GM23338 (cell line): ENCODE results near the gene YAP1. TPM values are rescaled to one million over a fixed set of nuclear protein-coding genes. Genes with fewer than 3 reads are reported as not detected.

Experiments used
- ATAC-seq: fragments of 200-7000 bp; cut with Tn5 transposase; 3 replicates; pipeline ENCODE4 v1.9.1; 2020
- DNase-seq: peaks from one replicate; pipeline ENCODE4 v3.0.0-alpha.2; 2015; ENCODE audit warnings: low spot score
- H2AFZ ChIP-seq: fragments of 200-600 bp; sonication (generic); 2 replicates; pipeline ENCODE4 v1.8.0; 2016; ENCODE audit warnings: antibody characterized with exemption, mild to moderate bottlenecking, moderate library complexity
- H3F3A ChIP-seq: fragments of 200-600 bp; sonication (generic); replicated peaks from 2 replicates; pipeline ENCODE4 v1.8.0; 2017; ENCODE audit warnings: antibody characterized with exemption, mixed run types, low read depth
- H3K27ac ChIP-seq: fragments of 200-600 bp; sonication (generic); 2 replicates; pipeline ENCODE4 v1.6.1; 2016; ENCODE audit warnings: low read depth
- H3K27me3 ChIP-seq: fragments of 200-600 bp; sonication (generic); 2 replicates; pipeline ENCODE4 v1.8.0; 2016; ENCODE audit warnings: mild to moderate bottlenecking, mixed run types, moderate library complexity; ENCODE audit not compliant: insufficient read depth
- H3K36me3 ChIP-seq: fragments of 200-600 bp; sonication (generic); 2 replicates; pipeline ENCODE4 v1.8.0; 2016; ENCODE audit warnings: mild to moderate bottlenecking; ENCODE audit not compliant: insufficient read depth
- H3K4me1 ChIP-seq: fragments of 200-600 bp; sonication (generic); 2 replicates; pipeline ENCODE4 v1.8.0; 2016; ENCODE audit warnings: mild to moderate bottlenecking, moderate library complexity; ENCODE audit not compliant: insufficient read depth
- H3K4me2 ChIP-seq: fragments of 200-600 bp; sonication (generic); 2 replicates; pipeline ENCODE4 v1.7.1; 2017; ENCODE audit warnings: mixed run types
- H3K4me3 ChIP-seq: fragments of 200-600 bp; sonication (generic); 2 replicates; pipeline ENCODE4 v1.6.1; 2016; ENCODE audit warnings: mixed run types
- H3K79me2 ChIP-seq: fragments of 200-600 bp; sonication (generic); replicated peaks from 2 replicates; pipeline ENCODE4 v1.8.0; 2017; ENCODE audit warnings: mild to moderate bottlenecking; ENCODE audit not compliant: insufficient read depth
- H3K9me2 ChIP-seq: fragments of 200-600 bp; sonication (generic); 2 replicates; pipeline ENCODE4 v1.8.0; 2017; ENCODE audit not compliant: insufficient read depth
- H4K20me1 ChIP-seq: fragments of 200-600 bp; sonication (generic); replicated peaks from 2 replicates; pipeline ENCODE4 v1.8.0; 2017; ENCODE audit warnings: mild to moderate bottlenecking; ENCODE audit not compliant: insufficient read depth
- H3K27ac Mint-ChIP-seq: 2 replicates; pipeline ENCODE4 v1.8.0; 2020; ENCODE audit warnings: inconsistent platforms, mild to moderate bottlenecking, moderate library complexity, mixed read lengths
- H3K27me3 Mint-ChIP-seq: 3 replicates; pipeline ENCODE4 v1.8.0; 2022; ENCODE audit warnings: low read depth, mild to moderate bottlenecking, moderate library complexity, mixed read lengths, inconsistent platforms; ENCODE audit not compliant: insufficient read depth, poor library complexity
- H3K36me3 Mint-ChIP-seq: 3 replicates; pipeline ENCODE4 v1.8.0; 2021; ENCODE audit warnings: low read depth, mild to moderate bottlenecking, inconsistent platforms, moderate library complexity, mixed read lengths
- H3K4me1 Mint-ChIP-seq: 3 replicates; pipeline ENCODE4 v1.8.0; 2020; ENCODE audit warnings: mild to moderate bottlenecking, inconsistent platforms, mixed read lengths
- H3K4me3 Mint-ChIP-seq: 3 replicates; pipeline ENCODE4 v1.8.0; 2021; ENCODE audit warnings: moderate library complexity, mild to moderate bottlenecking, inconsistent platforms, mixed read lengths
- H3K9me3 Mint-ChIP-seq: 3 replicates; pipeline ENCODE4 v1.8.0; 2020; ENCODE audit warnings: moderate library complexity, mild to moderate bottlenecking, inconsistent platforms, mixed read lengths
- CREB1 ChIP-seq: fragments of 250-450 bp; sonication (Bioruptor Pico); IDR thresholded peaks from 2 replicates; pipeline ENCODE4 v1.5.0; 2020; ENCODE audit warnings: low read depth, mild to moderate bottlenecking, moderate library complexity
- ETS1 ChIP-seq: IDR thresholded peaks from 2 replicates; pipeline ENCODE4 v1.6.1; 2016; ENCODE audit warnings: antibody characterized with exemption
- EZH2 ChIP-seq: fragments of 200-600 bp; sonication (generic); IDR thresholded peaks from one replicate; pipeline ENCODE4 v1.8.0; 2017; ENCODE audit warnings: antibody characterized with exemption, mild to moderate bottlenecking, low read depth; ENCODE audit not compliant: unreplicated experiment
- EZH2phosphoT487 ChIP-seq: fragments of 200-600 bp; sonication (generic); IDR thresholded peaks from one replicate; pipeline ENCODE4 v1.8.1; 2018; ENCODE audit warnings: antibody characterized with exemption; ENCODE audit not compliant: unreplicated experiment
- JUNB ChIP-seq: IDR thresholded peaks from one replicate; pipeline ENCODE4 v1.6.1; 2016; ENCODE audit warnings: antibody characterized with exemption; ENCODE audit not compliant: unreplicated experiment
- NANOG ChIP-seq: IDR thresholded peaks from 2 replicates; pipeline ENCODE4 v1.6.1; 2016; ENCODE audit warnings: antibody characterized with exemption, borderline replicate concordance
- POLR2AphosphoS5 ChIP-seq: IDR thresholded peaks from 2 replicates; pipeline ENCODE4 v1.6.1; 2016; ENCODE audit warnings: antibody characterized with exemption, low read depth
- polyA plus RNA-seq: library from polyadenylated mRNA; unstranded; fragments of >200 nt; fragmentation: Nextera tagmentation; extraction: Ambion mirVana; gene quantifications from 2 replicates; pipeline ENCODE4 v1.2.1, GENCODE V29; 2016
- total RNA-seq: library from RNA; depleted of rRNA; stranded (reverse); fragments of >200 nt; shearing (Covaris generic); gene quantifications from 2 replicates; pipeline ENCODE4 v1.2.3, GENCODE V29; 2014
- TF ChIP-seq, protein P1 (sequence below), 2 experiments: fragments of 200-600 bp in 1 of 2; sonication (generic) in 1 of 2; conservative IDR thresholded peaks; 2 replicates each; pipeline versions ENCODE4 v1.5.1 to v1.6.1; 2016 to 2017; ENCODE audit warnings: antibody characterized with exemption in 2 of 2, low read depth in 2 of 2, mild to moderate bottlenecking in 2 of 2, moderate library complexity in 1 of 2
- TF ChIP-seq, protein P2 (sequence below): IDR thresholded peaks from one replicate; pipeline ENCODE4 v1.6.1; 2018; ENCODE audit warnings: antibody characterized with exemption; ENCODE audit not compliant: unreplicated experiment

Gene YAP1
- total and polyA plus RNA-seq, 2 experiments from 2014 or later, result 17.2 to 155 TPM

DNA sequence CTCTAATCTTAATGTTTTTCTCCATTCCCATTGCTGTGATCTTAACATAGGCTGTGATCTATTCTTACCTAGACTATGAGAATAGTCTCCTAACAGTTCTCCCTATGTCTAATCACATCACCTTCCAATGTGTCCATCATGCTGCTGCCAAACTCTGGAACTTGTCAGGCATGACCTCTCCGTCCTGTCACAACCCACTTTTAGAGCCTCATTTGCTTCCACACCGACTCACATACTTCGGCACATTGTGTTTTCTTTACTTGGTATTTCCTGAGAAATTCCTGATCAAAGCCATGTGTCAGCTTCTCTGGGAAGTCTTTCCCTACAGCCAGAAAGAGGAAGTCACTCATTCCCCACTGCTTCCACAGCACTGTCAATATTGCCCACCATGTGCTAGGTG, 166.5 kb downstream of the YAP1 start (continued):
- no peak for TF ChIP-seq NANOG
- TF ChIP-seq JUNB, result no peak
- TF ChIP-seq EZH2phosphoT487, result no peak
- TF ChIP-seq, protein P1, sequence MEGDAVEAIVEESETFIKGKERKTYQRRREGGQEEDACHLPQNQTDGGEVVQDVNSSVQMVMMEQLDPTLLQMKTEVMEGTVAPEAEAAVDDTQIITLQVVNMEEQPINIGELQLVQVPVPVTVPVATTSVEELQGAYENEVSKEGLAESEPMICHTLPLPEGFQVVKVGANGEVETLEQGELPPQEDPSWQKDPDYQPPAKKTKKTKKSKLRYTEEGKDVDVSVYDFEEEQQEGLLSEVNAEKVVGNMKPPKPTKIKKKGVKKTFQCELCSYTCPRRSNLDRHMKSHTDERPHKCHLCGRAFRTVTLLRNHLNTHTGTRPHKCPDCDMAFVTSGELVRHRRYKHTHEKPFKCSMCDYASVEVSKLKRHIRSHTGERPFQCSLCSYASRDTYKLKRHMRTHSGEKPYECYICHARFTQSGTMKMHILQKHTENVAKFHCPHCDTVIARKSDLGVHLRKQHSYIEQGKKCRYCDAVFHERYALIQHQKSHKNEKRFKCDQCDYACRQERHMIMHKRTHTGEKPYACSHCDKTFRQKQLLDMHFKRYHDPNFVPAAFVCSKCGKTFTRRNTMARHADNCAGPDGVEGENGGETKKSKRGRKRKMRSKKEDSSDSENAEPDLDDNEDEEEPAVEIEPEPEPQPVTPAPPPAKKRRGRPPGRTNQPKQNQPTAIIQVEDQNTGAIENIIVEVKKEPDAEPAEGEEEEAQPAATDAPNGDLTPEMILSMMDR (conservative IDR thresholded peaks at IDR 0.05; ENCODE audit: low read depth in 2 of 2), result no peak
- TF ChIP-seq CREB1, result no peak
- TF ChIP-seq EZH2, result no peak

DNA sequence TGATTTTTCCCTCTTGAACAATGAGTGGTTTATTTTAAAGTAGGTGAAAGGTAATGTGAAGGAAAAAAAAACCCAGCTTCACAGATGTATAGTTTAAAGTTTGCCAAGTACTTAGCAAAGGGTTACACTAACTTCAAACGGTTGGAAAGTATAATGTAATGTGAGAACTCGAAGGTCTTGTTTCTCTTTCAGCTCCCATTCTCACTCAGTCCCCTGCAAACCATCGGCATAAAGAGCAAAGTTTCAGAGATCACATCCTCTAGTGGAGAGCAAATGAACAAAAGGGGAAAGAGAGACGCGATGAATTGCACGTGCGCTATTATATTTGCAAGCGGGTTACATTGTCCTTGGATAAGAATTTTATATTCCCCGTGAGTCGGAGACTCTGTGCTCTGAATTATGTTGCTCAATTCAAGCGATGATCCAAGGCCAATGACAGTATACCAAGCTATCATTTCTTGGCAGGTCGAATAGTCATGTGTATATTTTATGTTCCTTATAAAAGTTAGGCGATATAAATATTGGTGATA, 169.5 kb downstream of the YAP1 start:
- peak; percentile 52 for ATAC-seq
- Histone ChIP-seq H3K27ac (0 out of 2 replicates have a peak overlapping the region, but pooled peaks have one; percentile 11), H3K9me2 (no peaks in the 10 kb centered on the region), H3K4me2 (peak overlapping the region; percentile 67), H3F3A (0 out of 2 replicates have a peak, but pooled peaks cover 2% of the 10 kb centered on the region), H3K4me3 (peak overlapping the region; percentile 23), H3K4me1 (peaks cover 25% of the 10 kb centered on the region), H3K79me2 (no peaks in the 10 kb centered on the region), H3K36me3 (no peaks in the 10 kb centered on the region), H2AFZ (no peak overlapping the region), H3K27me3 (no peaks in the 10 kb centered on the region), H4K20me1 (no peaks in the 10 kb centered on the region)
- H3K4me3 Mint-ChIP-seq, result peak overlapping the region; percentile 48
- H3K27ac Mint-ChIP-seq, result peak overlapping the region; percentile 0; the same call in 1 of the 2 replicates
- TF ChIP-seq, protein P2, sequence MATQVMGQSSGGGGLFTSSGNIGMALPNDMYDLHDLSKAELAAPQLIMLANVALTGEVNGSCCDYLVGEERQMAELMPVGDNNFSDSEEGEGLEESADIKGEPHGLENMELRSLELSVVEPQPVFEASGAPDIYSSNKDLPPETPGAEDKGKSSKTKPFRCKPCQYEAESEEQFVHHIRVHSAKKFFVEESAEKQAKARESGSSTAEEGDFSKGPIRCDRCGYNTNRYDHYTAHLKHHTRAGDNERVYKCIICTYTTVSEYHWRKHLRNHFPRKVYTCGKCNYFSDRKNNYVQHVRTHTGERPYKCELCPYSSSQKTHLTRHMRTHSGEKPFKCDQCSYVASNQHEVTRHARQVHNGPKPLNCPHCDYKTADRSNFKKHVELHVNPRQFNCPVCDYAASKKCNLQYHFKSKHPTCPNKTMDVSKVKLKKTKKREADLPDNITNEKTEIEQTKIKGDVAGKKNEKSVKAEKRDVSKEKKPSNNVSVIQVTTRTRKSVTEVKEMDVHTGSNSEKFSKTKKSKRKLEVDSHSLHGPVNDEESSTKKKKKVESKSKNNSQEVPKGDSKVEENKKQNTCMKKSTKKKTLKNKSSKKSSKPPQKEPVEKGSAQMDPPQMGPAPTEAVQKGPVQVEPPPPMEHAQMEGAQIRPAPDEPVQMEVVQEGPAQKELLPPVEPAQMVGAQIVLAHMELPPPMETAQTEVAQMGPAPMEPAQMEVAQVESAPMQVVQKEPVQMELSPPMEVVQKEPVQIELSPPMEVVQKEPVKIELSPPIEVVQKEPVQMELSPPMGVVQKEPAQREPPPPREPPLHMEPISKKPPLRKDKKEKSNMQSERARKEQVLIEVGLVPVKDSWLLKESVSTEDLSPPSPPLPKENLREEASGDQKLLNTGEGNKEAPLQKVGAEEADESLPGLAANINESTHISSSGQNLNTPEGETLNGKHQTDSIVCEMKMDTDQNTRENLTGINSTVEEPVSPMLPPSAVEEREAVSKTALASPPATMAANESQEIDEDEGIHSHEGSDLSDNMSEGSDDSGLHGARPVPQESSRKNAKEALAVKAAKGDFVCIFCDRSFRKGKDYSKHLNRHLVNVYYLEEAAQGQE, result no peak
- TF ChIP-seq ETS1, result no peak
- TF ChIP-seq JUNB, result no peak
- no peak for TF ChIP-seq POLR2AphosphoS5
- no peaks in the 10 kb centered on the region; the same call in 2 of the 3 replicates for H3K36me3 Mint-ChIP-seq
- DNase-seq, result peak; percentile 38
- H3K27me3 Mint-ChIP-seq, result peaks cover 3% of the 10 kb centered on the region
- peaks cover 31% of the 10 kb centered on the region for H3K4me1 Mint-ChIP-seq
- peaks cover 4% of the 10 kb centered on the region; the same call in 1 of the 3 replicates for H3K9me3 Mint-ChIP-seq
